Fibroblast of lung (primary cell): ENCODE data around the gene MPPE1.

Source experiments
- CTCF ChIP-seq, 2 donors: IDR thresholded peaks in 1 of 2; conservative IDR thresholded peaks in 1 of 2; 1 replicate in 1 of 2; 2 replicates in 1 of 2; pipeline ENCODE4 v1.5.1; 2011 to 2012; ENCODE audit warnings: low read length in 2 of 2, control low read depth in 1 of 2, inconsistent platforms in 1 of 2, low read depth in 1 of 2, mild to moderate bottlenecking in 1 of 2
- EZH2 ChIP-seq: IDR thresholded peaks from 2 replicates; pipeline ENCODE4 v1.5.1; 2012; ENCODE audit warnings: low read length, control low read depth, mild to moderate bottlenecking; ENCODE audit errors: missing control alignments

- TF ChIP-seq CTCF (conservative IDR thresholded peaks at IDR 0.05 in 1 of 2, IDR thresholded peaks at IDR 0.05 in 1 of 2; ENCODE audit: low read depth in 1 of 2, low read length in 2 of 2) (no peak), EZH2 (no peak)
Measured at GRCh38 chr18:11953113-11953512, 45.0 kb upstream of the MPPE1 start.
